ENCODE measurements around the gene GRIK2.

Gene GRIK2

GRCh38 chr6:101451981-101452380, 58.5 kb downstream of the GRIK2 start:
- DNase-seq (ENCODE audit: low read depth): no peak
- no peak overlapping the region for H3K4me3 ChIP-seq (ENCODE audit: low read length)
- TF ChIP-seq, protein P1, sequence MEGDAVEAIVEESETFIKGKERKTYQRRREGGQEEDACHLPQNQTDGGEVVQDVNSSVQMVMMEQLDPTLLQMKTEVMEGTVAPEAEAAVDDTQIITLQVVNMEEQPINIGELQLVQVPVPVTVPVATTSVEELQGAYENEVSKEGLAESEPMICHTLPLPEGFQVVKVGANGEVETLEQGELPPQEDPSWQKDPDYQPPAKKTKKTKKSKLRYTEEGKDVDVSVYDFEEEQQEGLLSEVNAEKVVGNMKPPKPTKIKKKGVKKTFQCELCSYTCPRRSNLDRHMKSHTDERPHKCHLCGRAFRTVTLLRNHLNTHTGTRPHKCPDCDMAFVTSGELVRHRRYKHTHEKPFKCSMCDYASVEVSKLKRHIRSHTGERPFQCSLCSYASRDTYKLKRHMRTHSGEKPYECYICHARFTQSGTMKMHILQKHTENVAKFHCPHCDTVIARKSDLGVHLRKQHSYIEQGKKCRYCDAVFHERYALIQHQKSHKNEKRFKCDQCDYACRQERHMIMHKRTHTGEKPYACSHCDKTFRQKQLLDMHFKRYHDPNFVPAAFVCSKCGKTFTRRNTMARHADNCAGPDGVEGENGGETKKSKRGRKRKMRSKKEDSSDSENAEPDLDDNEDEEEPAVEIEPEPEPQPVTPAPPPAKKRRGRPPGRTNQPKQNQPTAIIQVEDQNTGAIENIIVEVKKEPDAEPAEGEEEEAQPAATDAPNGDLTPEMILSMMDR (conservative IDR thresholded peaks at IDR 0.05; ENCODE audit: low read depth, low read length): no peak

GRCh38 chr6:101453221-101453620, 59.7 kb downstream of the GRIK2 start:
- TF ChIP-seq, protein P1 (conservative IDR thresholded peaks at IDR 0.05; ENCODE audit: low read depth, low read length): no peak
- H3K4me3 ChIP-seq (ENCODE audit: low read length): no peak overlapping the region
- DNase-seq (ENCODE audit: low read depth): peak; percentile 76

GRCh38 chr6:101454106-101454676, 60.7 kb downstream of the GRIK2 start:
- DNase-seq (ENCODE audit: low read depth): no peak
- TF ChIP-seq, protein P1 (conservative IDR thresholded peaks at IDR 0.05; ENCODE audit: low read depth, low read length): no peak
- no peak overlapping the region for H3K4me3 ChIP-seq (ENCODE audit: low read length)

GRCh38 chr6:101458336-101458735, 64.8 kb downstream of the GRIK2 start:
- no peak overlapping the region for H3K4me3 ChIP-seq (ENCODE audit: low read length)
- TF ChIP-seq, protein P1 (conservative IDR thresholded peaks at IDR 0.05; ENCODE audit: low read depth, low read length): no peak
- no peak for DNase-seq (ENCODE audit: low read depth)

GRCh38 chr6:101458826-101459225, 65.3 kb downstream of the GRIK2 start:
- no peak for DNase-seq (ENCODE audit: low read depth)
- H3K4me3 ChIP-seq (ENCODE audit: low read length): no peak overlapping the region
- TF ChIP-seq, protein P1 (conservative IDR thresholded peaks at IDR 0.05; ENCODE audit: low read depth, low read length): no peak

- no peak overlapping the region for H3K4me3 ChIP-seq (ENCODE audit: low read length)
- no peak for DNase-seq (ENCODE audit: low read depth)
- TF ChIP-seq, protein P1 (conservative IDR thresholded peaks at IDR 0.05; ENCODE audit: low read depth, low read length): no peak
Observed at GRCh38 chr6:101462576-101462975, 69.1 kb downstream of the GRIK2 start.

- no peak overlapping the region for H3K4me3 ChIP-seq (ENCODE audit: low read length)
- DNase-seq (ENCODE audit: low read depth): no peak
- TF ChIP-seq, protein P1 (conservative IDR thresholded peaks at IDR 0.05; ENCODE audit: low read depth, low read length): no peak
Observed at GRCh38 chr6:101465863-101466262, 72.4 kb downstream of the GRIK2 start.
